Measurements from ENCODE around the gene RAD18. TPM values are rescaled to one million over a fixed set of nuclear protein-coding genes. Genes with fewer than 3 reads are reported as not detected.

RAD18 gene
- total RNA-seq, 4 donors from 2014 or later, result 2.5 to 11.0 (median 7.1) TPM

GRCh38 chr3:8984081-8984480, 20.8 kb upstream of the RAD18 start:
- intact Hi-C loops (cut with DNase I), result no loop called here
- 82 to 88% methylated on average over 4 to 6 of the region's 6 CpGs for WGBS, 2 donors
- TF ChIP-seq, protein P1, sequence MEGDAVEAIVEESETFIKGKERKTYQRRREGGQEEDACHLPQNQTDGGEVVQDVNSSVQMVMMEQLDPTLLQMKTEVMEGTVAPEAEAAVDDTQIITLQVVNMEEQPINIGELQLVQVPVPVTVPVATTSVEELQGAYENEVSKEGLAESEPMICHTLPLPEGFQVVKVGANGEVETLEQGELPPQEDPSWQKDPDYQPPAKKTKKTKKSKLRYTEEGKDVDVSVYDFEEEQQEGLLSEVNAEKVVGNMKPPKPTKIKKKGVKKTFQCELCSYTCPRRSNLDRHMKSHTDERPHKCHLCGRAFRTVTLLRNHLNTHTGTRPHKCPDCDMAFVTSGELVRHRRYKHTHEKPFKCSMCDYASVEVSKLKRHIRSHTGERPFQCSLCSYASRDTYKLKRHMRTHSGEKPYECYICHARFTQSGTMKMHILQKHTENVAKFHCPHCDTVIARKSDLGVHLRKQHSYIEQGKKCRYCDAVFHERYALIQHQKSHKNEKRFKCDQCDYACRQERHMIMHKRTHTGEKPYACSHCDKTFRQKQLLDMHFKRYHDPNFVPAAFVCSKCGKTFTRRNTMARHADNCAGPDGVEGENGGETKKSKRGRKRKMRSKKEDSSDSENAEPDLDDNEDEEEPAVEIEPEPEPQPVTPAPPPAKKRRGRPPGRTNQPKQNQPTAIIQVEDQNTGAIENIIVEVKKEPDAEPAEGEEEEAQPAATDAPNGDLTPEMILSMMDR (IDR thresholded peaks at IDR 0.05), result no peak
- Histone ChIP-seq H3K9me3 (peaks cover 0 to 4% (median 0%) of the 10 kb centered on the region in 3 donors), H3K27ac (no peak overlapping the region), H3K4me1 (peaks cover 0 to 3% (median 0%) of the 10 kb centered on the region in 3 donors), H3K27me3 (peaks cover 0 to 15% (median 0%) of the 10 kb centered on the region in 4 donors), H3K4me3 (no peak overlapping the region), H3K36me3 (peaks cover 0 to 11% (median 0%) of the 10 kb centered on the region in 3 donors)
- no peak for DNase-seq

GRCh38 chr3:8983591-8983990, 20.3 kb upstream of the RAD18 start:
- no peak for TF ChIP-seq POLR2A (IDR thresholded peaks at IDR 0.05)
- TF ChIP-seq, protein P1 (IDR thresholded peaks at IDR 0.05), result no peak
- 87% methylated on average over 5 of the region's 5 CpGs for WGBS, 2 donors
- Histone ChIP-seq H3K27ac (no peak overlapping the region), H3K4me3 (no peak overlapping the region), H3K9me3 (peaks cover 0 to 9% (median 0%) of the 10 kb centered on the region in 3 donors), H3K36me3 (peaks cover 0 to 11% (median 0%) of the 10 kb centered on the region in 3 donors), H3K4me1 (peaks cover 0 to 3% (median 0%) of the 10 kb centered on the region in 3 donors), H3K27me3 (peaks cover 0 to 20% (median 0%) of the 10 kb centered on the region in 4 donors)
- intact Hi-C loops (cut with DNase I), result no loop called here
- no peak for DNase-seq

DNA sequence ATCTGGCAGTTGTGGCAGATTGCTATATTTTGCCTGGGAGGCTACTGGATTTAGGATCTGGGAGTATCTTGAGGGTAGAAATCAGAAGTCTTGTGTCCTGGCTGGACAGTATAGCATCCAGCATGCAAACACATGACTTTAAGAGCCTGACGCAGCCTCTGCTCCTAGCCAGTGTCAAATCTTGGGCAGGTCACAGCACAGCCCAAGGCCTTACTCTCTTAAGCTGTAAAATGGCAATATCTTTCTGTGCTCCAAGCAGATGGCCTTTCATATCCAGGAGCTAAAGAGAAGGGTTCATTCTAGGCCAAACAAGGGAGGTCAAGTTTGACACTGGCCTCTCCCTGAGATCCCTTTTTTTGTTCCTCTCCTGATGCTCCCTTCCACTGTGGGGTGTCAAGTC, 19.8 kb upstream of the RAD18 start:
- intact Hi-C loops (cut with DNase I), result no loop called here
- Histone ChIP-seq H3K9me3 (peaks cover 0 to 12% (median 0%) of the 10 kb centered on the region in 3 donors), H3K27me3 (peaks cover 0 to 25% (median 0%) of the 10 kb centered on the region in 4 donors), H3K27ac (no peak overlapping the region), H3K4me1 (peaks cover 0 to 3% (median 0%) of the 10 kb centered on the region in 3 donors), H3K36me3 (peaks cover 0 to 11% (median 0%) of the 10 kb centered on the region in 3 donors), H3K4me3 (no peak overlapping the region)
- 50 to 90% methylated on average over 1 of the region's 1 CpG for WGBS, 2 donors
- TF ChIP-seq POLR2A (IDR thresholded peaks at IDR 0.05), result no peak
- TF ChIP-seq, protein P1 (IDR thresholded peaks at IDR 0.05), result no peak
- DNase-seq, result no peak

GRCh38 chr3:8982509-8982908, 19.2 kb upstream of the RAD18 start:
- Histone ChIP-seq H3K27ac (no peak overlapping the region), H3K4me1 (no peaks in the 10 kb centered on the region), H3K36me3 (peaks cover 0 to 11% (median 0%) of the 10 kb centered on the region in 3 donors), H3K4me3 (no peak overlapping the region), H3K27me3 (peaks cover 0 to 30% (median 0%) of the 10 kb centered on the region in 4 donors), H3K9me3 (peaks cover 0 to 12% (median 0%) of the 10 kb centered on the region in 3 donors)
- DNase-seq, result no peak
- intact Hi-C loops (cut with DNase I), result no loop called here
- no peak for TF ChIP-seq POLR2A (IDR thresholded peaks at IDR 0.05)
- TF ChIP-seq, protein P1 (IDR thresholded peaks at IDR 0.05), result no peak
- 22 to 47% methylated on average over 4 to 5 of the region's 5 CpGs for WGBS, 2 donors

DNA sequence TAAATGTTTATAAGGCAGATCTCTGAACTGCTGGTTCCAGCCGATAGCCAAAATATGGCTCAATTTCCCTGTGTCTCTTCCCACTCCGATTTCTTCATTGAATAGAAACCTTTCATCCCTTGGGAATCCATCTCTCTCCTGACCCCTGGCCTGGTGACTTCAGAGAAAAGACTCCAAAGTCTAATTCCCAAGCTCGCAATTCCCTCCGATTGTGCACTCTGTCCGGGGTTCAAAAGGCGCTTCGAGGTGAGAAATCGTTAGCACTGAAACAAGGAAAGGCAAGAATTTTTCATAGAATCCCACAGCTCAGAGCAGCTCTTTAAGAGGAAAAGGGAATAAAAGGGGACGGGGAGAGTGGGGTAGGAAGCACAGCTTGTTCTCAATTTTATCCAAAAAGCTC, 18.4 kb upstream of the RAD18 start:
- intact Hi-C loops (cut with DNase I), result no loop called here
- WGBS, 2 donors, result 82 to 90% methylated on average over 6 to 9 of the region's 9 CpGs
- H3K36me3 ChIP-seq, result peaks cover 0 to 11% (median 0%) of the 10 kb centered on the region in 3 donors
- peaks cover 0 to 38% (median 0%) of the 10 kb centered on the region in 4 donors for H3K27me3 ChIP-seq
- no peaks in the 10 kb centered on the region for H3K4me1 ChIP-seq
- H3K4me3 ChIP-seq, result no peak overlapping the region
- peaks cover 0 to 12% (median 0%) of the 10 kb centered on the region in 3 donors for H3K9me3 ChIP-seq
- H3K27ac ChIP-seq, result no peak overlapping the region
- DNase-seq, result no peak
- TF ChIP-seq, protein P1 (IDR thresholded peaks at IDR 0.05), result no peak
- TF ChIP-seq POLR2A (IDR thresholded peaks at IDR 0.05), result no peak
